Measurements from ENCODE around the gene CPA5.
"Not testable (repeated sequence)": the region's sequence is repeated elsewhere in the genome, so short reads cannot be mapped to it uniquely, and the experiment has no call there.

Gene CPA5

GRCh38 chr7:130344271-130344866, at the start of gene CPA5:
Gene CPA5, plus strand, starts transcription at chr7:130344816. Its CDS starts 1,670 bp downstream, at chr7:130346486.
- DNase-seq (ENCODE audit: low spot score) = no peak

DNA sequence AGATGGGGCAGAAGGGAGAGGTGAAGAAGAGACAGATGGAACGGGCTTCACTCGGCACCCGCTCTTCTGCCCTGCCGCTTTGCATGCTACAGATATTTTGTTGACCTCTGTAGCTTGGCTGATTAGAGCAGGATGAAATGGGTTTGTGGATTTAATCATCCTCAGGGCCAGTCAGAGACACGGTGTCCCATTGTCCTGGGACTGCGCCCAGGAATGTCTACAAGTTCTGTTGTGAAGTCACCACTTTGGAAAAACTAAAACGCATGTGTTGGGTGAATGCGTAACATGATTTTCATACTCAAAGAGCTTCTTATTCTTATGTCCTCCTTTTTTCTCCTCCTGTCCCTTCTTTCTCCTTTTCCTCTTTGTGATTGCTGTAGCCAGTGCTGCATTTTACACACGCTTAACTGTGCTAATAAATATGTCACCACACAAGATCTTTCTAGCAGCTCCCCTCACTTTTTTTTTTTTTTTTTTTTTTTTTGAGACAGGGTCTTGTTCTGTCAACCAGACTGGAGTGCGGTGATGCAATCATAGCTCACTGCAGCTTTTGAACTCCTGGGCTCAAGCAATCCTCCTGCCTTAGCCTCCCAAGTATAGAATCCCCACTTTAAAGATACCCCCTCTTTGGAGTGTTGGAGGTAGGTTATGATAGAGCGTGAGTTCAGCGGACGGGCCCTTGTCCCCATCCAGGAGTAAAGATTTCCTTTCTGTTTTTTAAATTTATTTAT, 48.2 kb upstream of the CPA5 start:
- DNase-seq (ENCODE audit: low spot score) = no peak

GRCh38 chr7:130297628-130298543, 46.7 kb upstream of the CPA5 start:
- DNase-seq (ENCODE audit: low spot score) = no peak

GRCh38 chr7:130298544-130299326, 45.9 kb upstream of the CPA5 start:
- DNase-seq (ENCODE audit: low spot score) = no peak

GRCh38 chr7:130299866-130300265, 44.8 kb upstream of the CPA5 start:
- no peak for DNase-seq (ENCODE audit: low spot score)

DNA sequence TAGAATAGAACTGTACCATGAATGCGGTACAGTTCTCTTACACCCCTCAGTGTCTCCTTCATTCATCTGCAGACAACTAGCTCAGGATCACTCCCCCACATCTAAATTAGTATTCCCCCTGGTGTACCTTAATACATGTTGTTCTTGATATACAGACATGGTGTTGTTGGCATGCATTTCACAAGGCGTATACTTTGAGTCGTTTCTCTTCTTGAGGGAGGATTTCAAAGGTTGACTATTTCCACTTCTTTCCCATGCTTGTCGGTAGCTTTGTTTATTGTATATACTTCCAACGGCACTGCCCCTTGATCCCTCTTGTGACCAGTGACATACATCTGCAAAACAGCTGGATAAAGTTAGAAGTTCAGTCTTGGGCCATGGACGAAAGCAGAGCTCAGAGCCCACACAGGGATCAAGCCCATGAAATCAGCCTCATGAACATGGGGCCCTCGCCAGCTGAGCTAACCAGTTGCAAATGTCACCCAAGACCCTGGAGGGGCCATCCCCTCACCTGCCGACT, 43.1 kb upstream of the CPA5 start:
- DNase-seq (ENCODE audit: low spot score) = no peak

GRCh38 chr7:130302649-130303048, 42.0 kb upstream of the CPA5 start:
- no peak for DNase-seq (ENCODE audit: low spot score)

DNA sequence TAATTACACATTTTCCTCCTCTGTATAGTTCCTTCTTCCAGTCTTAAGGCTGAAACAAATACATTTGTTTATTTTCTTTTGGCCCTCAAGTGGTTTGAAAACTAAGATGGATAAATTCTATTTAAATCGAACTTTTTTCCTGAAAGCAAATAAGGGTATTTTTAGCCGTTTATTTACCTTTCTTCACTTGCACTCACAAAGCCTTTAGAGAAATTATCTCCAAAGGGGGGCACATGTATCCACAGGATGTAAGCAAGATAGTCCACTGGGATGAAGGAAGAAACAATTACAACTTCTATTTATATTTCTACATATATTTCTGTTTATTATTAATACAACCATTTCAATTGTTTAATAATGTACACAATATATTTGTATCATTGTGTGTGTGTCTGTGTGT, 41.5 kb upstream of the CPA5 start:
- DNase-seq (ENCODE audit: low spot score) = no peak

DNA sequence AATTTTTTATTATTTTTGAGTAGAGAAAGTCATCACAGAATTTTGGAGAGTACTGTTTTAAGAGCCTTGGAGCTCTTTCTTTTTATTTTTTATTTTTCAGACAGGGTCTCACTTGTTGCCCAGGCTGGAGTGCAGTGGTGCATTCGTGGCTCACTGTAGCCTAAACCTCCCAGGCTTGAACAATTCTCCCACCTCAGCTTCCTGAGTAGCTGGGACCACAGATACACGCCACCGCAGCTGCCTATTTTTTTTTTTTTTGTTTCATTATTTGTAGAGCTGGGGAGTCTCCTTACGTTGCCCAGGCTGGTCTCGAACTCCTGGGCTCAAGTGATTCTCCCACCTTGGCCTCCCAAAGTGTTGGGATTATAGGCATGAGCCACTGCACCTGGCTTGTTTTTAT, 41.1 kb upstream of the CPA5 start:
- DNase-seq (ENCODE audit: low spot score) = no peak

DNA sequence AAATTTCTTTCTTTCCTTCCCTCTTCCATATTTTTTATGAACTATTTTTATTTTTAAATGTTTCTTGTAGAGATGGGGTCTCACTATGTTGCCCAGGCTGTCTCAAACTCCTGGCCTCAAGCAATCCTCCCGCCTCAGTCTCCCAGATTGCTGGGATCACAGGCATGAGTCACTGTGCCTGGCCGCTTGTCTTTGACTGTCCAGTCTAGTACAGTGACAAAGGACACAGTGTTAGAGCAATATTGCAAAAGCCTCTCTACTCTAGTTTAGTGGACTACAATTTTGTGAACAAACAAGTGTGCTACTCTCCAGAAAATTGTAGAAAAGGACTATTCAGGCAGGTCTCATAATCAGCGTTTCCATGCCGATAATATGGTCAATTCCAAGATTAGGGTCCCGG, 40.6 kb upstream of the CPA5 start:
- DNase-seq (ENCODE audit: low spot score) = no peak

DNA sequence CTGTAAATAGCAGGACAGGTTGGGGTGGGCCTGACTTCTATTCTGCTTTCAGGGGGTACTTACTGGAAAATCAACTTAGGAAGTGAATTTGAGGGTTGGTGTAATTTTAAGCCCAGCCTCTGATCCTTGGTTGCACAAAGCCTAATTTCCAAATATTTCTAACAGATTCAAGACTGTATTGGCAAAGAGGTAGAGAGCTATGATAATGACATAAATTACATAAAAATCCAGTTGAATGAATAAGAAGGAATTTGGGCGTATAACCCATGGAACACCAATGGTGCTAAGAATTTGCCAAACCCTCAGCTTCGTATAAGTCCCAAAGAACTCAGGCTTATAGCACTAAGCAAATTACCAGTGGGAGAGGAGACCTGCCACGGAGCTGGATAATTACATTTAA, 39.7 kb upstream of the CPA5 start:
- no peak for DNase-seq (ENCODE audit: low spot score)

DNA sequence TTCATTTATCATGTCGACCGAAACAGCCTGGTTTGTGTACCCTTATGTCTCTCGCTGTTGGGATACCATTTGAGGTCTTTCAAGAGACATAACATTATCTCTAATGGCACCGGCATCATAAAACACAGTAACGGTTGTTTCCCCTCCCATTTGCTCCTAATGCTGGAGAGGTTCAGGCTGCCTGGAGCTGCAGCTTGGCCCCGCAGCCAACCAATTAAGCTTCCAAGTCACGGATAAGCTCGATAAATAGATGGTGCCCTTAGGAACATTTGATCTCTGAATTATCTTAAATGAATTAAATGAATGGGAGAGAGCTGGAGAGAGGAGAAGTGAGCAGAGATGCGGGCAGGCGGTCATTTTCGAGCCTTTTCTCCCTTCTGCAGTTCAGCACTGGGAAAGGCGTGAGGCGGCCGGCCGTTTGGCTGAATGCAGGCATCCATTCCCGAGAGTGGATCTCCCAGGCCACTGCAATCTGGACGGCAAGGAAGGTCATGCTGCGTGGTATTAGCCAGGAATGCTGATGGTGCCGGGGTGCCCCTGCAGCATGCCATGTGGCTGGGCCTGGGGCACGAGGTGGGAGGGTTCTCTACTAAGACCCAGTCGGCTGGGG, 39.1 kb upstream of the CPA5 start:
- no peak for DNase-seq (ENCODE audit: low spot score)

DNA sequence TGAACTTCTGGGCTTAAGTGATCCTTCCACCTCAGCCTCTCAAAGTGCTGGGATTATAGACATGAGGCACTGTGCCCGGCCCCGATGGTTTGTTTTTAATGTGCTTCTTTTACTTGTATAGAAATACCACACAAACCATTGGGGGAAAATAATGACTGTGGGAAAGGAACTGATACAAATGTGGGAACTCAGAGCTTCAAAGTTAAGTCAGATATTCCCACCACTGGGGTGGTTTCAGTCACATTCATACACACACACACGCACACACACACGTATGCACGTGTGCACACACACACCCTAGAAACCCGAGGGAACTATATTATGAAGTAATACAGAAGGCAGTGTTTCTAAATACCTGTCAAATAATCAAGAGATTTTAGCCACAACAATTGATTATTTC, 34.6 kb upstream of the CPA5 start:
- no peak for DNase-seq (ENCODE audit: low spot score)

DNA sequence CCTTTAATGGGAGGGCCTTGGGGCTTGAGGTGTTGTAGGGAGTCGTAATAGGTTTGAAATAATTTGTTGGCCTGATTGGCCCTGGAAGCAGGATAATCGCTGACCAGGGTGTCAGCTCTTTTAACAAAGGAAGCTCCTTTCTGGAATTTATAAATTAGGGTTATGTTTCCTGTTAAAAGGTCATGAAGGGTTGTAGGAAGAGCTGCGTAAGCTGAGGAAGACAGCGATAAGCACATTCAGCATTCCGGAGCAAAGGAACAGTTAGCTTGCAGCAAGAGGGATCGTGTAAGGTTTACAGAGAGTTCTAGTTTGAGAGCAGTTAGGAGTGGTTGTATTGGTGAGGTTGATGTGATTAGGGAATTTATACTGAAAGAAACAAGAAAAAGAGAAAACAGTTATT, 30.3 kb upstream of the CPA5 start:
- no peak for DNase-seq (ENCODE audit: low spot score)

DNA sequence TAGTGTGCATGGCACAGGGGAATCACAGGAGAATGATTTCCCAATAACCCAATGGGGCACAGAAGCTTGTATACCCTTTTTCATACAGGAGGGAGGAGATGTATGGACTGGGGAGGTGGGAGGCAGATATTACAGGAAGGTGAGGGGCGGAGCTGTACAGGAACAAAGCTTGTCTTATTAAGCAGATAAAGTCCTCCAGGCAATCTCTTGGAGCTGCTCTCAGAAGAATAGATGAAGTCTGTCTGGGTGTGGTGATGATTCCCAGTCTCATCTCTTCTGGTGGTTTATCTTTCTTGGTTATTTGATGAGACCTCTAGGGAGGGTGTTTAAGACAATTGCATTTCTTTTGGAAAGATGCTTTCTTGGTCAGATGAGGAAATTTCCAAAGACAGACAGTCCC, 25.1 kb upstream of the CPA5 start:
- DNase-seq (ENCODE audit: low spot score) = no peak

GRCh38 chr7:130321542-130322229, 22.9 kb upstream of the CPA5 start:
- DNase-seq (ENCODE audit: low spot score) = not testable (repeated sequence)

- no peak for DNase-seq (ENCODE audit: low spot score)
These were observed 22.0 kb upstream of the CPA5 start for GRCh38 chr7:130322615-130323014.

DNA sequence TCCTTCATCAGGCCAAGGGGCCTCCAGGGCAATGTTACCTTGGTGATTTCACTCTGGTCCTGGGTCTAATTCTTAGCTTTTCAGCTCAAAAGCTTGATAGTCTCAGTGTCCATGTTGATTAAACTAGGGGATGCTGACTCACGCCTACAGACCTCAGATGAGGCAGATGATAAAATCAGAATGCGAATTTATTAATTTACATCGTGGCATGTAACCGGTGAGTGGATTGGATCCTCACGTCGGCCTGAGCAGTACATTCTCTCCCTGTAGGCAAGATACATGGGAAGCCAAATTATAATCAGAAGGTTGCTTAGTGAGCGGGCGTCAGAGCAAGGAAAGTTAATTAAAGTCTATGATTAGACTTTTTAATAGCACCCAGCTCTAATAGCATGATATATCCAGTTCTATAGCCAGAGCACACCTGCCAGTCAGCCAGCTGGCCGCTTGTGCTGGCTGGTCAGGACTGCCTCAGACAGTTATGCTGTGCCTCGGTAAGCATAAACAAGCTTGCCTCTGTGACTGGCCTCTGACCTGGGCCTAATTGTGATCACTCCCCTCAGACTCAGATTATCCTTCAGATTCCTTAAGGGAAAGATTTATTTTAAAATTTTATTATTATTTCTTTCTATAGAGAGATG, 20.2 kb upstream of the CPA5 start:
- DNase-seq (ENCODE audit: low spot score) = no peak

- DNase-seq (ENCODE audit: low spot score) = no peak
These were observed 14.9 kb upstream of the CPA5 start for GRCh38 chr7:130329681-130330080.

All from globus pallidus (tissue), 1 donor.